ENCODE results near the gene REEP5.
A peak's percentile ranks its signal among the peaks of the same experiment; 100 is the strongest.
"Not testable (repeated sequence)": the region's sequence is repeated elsewhere in the genome, so short reads cannot be mapped to it uniquely, and the experiment has no call there.

Gene REEP5

DNA sequence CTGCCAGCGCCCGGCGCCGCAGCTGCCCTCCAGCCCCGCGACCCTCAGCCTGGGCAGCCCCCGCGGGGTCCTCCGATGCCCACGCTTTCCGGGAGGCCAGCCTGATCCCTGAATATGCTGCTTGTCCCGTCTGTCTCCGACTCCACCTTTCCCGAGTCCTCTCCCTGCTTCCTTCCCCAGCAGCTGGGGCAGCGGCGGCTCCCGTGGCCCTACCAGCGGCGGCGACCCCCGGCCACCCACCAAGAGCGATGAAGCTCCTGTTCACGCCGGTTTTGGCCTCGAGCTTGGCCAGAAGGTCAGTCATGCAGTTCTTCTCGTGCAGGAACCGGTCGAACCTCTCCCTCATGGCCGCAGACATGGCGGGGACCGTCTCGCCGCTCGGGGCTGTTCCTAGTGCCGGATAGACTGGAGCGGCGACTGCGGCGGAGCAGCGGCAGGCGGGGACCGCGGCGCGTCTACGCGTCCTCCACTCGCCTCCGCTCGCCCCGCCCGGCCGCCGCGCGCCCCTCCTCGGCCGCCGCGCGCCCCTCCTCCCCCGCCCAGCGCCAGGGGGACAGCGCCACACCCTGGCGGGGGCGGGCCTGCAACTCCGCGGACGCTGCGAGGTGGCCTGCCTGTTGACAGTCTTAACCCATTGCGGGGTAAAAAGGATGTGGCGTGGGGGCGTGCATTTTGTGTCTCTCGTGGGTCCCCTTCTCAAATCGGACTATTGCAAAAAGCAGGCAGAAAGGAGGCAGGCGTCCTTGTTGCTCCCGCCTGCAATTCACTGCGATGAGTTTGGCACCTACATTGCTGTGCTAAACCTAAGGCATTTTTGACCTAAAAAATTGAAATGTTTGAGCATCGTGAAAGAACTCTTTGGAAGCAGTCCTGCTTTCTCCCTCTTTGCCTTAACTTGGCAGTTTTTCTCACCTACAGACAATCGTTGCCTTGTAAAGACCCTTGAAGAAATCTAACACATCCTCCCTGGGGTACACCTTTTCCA lies at the start of gene REEP5:
Gene REEP5 (minus strand): TSS at position 395 of the 985 bp plus-strand sequence. CDS start 37 bp downstream, at position 358.
- peak; percentile 33 for DNase-seq (ENCODE audit: low read depth)

- no peak for DNase-seq (ENCODE audit: low read depth)
Measured at GRCh38 chr5:112971276-112971675, 49.2 kb upstream of the REEP5 start.

- DNase-seq (ENCODE audit: low read depth) = peak; percentile 76
Measured at GRCh38 chr5:112968411-112969106, 46.5 kb upstream of the REEP5 start.

- DNase-seq (ENCODE audit: low read depth) = no peak
Measured at GRCh38 chr5:112967520-112968083, 45.6 kb upstream of the REEP5 start.

- no peak for DNase-seq (ENCODE audit: low read depth)
Measured at GRCh38 chr5:112965733-112966306, 43.8 kb upstream of the REEP5 start.

DNA sequence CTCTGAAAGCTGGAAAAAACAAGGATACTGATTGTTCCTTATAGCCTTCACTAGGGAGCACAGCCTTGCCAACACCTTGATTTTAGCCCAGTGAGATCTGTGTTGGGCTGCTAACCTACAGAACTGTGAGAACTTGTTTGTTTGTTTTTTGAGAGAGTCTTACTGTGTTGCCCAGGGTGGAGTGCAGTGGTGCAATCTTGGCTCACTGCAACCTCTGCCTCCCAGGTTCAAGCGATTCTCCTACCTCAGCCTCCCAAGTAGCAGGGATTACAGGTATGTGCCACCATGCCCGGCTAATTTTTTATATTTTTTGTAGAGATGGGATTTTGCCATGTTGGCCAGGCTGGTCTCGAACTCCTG lies 41.3 kb upstream of the REEP5 start:
- not testable (repeated sequence) for DNase-seq (ENCODE audit: low read depth)

DNA sequence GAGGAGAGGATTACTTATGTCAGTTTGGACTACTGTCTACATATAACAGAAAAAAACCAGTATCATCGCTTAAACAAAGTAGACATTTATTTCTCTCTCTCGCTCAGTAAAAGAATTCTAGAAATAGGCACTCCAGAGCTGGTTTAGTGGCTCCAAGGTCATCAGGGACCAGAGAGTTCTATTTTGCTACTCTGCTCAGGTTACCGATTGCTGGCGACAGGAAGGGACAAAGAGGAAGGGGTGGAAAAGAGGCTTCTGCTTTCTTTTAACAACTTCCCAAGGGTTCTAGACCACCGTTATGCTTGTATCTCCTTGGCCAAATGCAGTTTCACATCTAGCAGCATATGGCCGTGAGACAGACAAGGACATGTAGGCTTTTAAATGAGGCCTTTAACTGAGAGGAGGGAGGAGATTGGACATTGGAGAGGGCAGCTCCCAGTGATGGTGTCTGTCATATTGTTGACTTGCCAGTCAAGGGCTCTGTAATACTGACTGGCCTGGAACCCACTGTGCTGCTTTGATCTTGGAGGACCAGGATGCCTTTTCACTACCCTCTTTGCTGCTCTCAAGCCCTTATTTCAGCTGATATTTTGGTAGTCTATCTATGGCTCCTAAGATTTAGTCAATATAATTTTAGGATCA lies 39.0 kb upstream of the REEP5 start:
- no peak for DNase-seq (ENCODE audit: low read depth)

DNA sequence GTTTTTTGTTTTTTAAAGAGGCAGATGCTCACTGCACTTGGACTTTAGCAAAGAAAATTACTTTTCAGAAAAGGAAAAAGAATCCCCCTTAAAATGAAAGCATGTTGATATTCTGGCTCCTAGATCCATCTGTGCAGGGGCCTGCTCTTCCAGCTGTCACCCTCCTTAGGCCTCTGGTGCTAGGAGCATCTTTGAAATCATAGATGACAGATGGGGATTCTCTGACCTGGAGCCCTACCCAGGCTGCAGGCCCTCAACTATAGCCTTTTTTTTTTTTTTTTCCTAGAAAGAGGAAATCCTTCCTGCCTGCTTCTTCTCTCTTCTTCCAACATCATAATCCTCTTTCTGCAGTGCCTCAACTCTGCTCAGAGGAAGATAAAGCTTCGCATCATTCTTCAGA lies 38.3 kb upstream of the REEP5 start:
- DNase-seq (ENCODE audit: low read depth) = peak; percentile 21

GRCh38 chr5:112959872-112960271 lies 37.8 kb upstream of the REEP5 start:
- peak; percentile 92 for DNase-seq (ENCODE audit: low read depth)

DNA sequence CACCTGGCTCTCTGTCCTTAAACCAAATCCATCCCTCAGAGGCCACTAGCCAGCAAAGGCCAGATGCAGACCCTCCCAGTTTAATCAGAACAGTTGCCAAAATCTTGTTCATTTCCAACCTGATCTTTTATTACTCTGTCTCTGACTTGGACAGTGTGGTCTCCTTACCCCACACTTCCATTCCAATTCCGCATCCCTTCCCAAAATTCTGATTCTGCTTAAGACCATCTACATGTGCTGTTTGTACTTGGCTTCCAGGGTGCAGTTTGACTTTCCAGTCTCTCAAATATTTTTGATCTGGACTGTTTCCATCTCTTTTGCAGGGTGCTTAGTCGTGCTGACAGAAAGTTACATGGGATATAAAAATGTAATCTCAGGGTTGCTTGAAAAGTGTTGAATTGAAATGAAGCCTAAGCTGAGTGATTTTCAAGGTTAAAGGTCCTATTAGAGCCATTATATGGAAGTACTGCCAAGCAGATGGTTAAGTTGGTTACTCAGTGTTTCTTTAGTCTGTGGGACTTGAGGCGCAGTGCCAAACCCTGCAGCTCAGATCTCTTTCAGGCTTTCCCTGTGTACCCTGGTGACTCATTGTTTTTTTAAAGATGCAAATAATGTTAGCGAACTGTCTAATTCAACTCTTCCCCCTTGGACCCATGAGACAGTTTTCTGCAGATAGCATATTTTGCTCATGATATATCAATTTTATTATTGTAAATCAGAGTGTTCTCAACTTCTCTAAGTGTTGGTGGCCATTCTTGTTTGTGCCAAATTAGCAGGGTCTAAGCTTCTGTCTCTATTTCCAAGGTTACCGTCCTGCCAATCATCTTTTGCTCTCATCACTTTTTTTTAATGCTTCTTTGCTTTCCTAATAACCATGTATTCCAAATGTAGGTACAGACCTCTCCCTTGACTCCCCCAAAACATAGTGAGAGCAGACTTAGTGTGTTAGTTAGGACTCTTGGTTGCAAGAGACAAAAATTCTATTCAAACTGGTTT lies 36.4 kb upstream of the REEP5 start:
- DNase-seq (ENCODE audit: low read depth) = peak; percentile 91

- DNase-seq (ENCODE audit: low read depth) = no peak
Measured at GRCh38 chr5:112957036-112957808, 35.2 kb upstream of the REEP5 start.

DNA sequence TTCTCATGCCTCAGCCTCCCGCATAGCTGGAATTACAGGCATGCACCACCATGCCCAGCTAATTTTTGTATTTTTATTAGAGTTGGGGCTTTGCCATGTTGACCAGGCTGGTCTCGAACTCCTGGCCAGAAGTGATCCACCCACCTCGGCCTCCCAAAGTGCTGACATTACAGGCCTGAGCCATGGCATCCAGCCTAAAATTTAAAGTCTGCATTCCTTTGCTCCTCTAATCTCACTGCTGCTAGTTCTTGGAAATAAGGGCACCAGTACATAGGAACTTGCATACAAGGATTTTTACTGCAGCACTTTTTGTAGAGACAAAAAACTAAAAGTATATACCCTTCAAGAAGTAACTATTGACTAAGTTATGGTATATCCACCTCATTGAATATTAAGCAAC lies 34.6 kb upstream of the REEP5 start:
- no peak for DNase-seq (ENCODE audit: low read depth)

DNA sequence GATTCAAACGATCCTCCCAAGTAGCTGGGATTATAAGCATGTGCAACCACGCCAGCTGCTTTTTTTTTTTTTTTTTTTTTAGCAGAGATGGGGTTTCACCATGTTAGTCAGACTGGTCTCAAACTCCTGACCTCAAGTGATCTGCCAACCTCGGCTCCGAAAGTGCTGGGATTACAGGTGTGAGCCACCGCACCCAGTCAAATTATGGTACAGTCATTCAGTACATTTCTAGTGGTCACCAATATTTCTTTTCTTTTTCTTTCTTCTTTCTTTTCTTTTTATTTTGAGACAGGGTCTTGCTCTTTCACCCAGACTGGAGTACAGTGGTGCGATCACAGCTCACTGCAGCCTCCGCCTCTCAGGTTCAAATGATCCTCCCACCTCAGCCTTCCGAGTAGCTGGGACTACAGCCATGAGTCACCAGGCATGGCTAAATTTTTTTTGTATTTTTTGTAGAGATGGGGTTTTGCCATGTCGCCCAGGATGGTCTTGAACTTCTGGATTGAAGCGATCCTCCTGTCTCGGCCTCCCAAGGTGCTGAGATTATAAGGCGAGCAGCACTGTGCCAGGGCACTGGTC lies 29.2 kb upstream of the REEP5 start:
- DNase-seq (ENCODE audit: low read depth) = no peak

- peak; percentile 18 for DNase-seq (ENCODE audit: low read depth)
Measured at GRCh38 chr5:112948458-112948857, 26.4 kb upstream of the REEP5 start.

DNA sequence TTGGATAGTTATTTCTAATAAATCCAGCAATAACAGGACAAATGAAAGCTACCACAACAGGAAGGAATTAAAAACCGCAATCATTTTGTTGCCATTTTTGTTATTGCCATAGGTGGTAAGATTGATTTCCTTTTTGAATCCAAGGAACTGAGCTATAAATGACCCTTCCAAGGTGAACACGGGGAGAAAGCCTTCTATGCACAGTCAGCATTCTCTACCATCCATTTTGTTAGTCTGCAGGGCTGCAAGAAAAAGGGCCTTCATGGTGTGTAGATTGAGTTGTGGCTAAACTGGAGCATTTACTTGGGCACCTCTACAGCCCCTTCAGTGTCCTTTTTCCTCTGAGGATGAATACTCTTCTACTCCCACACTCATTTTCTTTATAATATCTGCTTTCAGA lies 18.6 kb upstream of the REEP5 start:
- no peak for DNase-seq (ENCODE audit: low read depth)

DNA sequence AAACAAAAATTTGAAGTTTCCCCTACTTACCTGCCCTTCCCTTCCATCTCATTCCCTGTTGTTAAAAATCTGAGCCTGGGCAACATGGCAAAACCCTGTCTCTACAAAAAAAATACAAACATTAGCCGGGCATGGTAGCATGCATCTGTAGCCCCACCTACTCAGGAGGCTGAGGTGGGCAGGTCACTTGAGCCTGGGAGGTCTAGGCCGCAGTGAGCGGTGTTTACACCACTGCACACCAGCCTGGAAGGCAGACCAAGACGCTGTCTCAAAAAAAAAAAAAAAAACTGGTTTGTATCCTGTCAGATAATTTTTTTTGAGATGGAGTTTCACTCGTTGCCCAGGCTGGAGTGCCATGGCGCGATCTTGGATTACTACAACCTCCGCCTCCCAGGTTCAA lies 16.3 kb upstream of the REEP5 start:
- DNase-seq (ENCODE audit: low read depth) = no peak

- no peak for DNase-seq (ENCODE audit: low read depth)
Measured at GRCh38 chr5:112935675-112936074, 13.6 kb upstream of the REEP5 start.

- DNase-seq (ENCODE audit: low read depth) = no peak
Measured at GRCh38 chr5:112934366-112934663, 12.3 kb upstream of the REEP5 start.

DNA sequence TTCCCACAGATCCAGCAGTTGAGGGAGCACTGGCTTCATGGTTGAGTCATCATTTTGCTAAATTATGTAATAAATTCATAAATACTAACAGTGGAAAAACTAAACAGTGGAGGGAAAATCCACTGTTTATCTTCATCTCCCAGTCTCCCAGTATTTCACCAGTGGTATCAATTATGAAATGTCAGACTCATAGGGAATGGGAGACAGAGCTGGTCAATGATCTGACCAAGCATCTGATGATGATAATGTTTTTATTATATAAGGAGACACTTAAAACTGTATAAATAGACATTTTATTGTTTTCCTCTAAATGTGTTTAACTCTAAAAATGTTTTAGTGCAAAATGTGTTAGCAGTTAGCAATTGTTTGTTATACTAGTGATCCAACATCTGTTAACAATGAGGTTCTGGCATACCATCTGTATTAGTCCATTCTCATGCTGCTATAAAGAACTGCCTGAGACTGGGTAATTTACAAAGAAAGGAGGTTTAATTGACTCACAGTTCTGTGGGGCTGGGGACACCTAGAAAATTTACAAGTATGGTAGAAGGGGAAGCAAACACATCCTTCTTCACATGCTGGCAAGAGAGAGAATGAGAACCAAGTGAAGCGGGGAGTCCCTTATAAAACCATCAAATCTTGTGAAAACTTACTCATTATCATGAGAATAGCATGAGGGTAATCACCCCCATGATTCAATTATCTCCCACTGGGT lies 11.8 kb upstream of the REEP5 start:
- DNase-seq (ENCODE audit: low read depth) = peak; percentile 42

Data from amniotic epithelial cell (primary cell).